ENCODE measurements around the gene CADPS2. TPM values are rescaled to one million over a fixed set of nuclear protein-coding genes. Genes with fewer than 3 reads are reported as not detected.

Gene CADPS2
- total and polyA plus RNA-seq, 10 of the 15 experiments (the other 5 are each of a cell fraction or from before 2014, with no cell fraction given): 0.05 to 7.5 (median 0.25) TPM

GRCh38 chr7:122298131-122298530 is 588.1 kb downstream of the CADPS2 start:
- Histone ChIP-seq H3K36me3 (ENCODE audit: control insufficient read depth in 2 of 2, insufficient read depth in 2 of 2, low read length in 1 of 2) (no peaks in the 10 kb centered on the region), H3K9me3 (replicated peaks; ENCODE audit: control insufficient read depth, insufficient read depth, low read length) (no peaks in the 10 kb centered on the region), H3K4me1 (ENCODE audit: control insufficient read depth, insufficient read depth, low read length) (no peaks in the 10 kb centered on the region), H4K20me1 (ENCODE audit: control insufficient read depth, insufficient read depth) (no peaks in the 10 kb centered on the region), H3K4me3 (no peak overlapping the region), H3K27ac (ENCODE audit: control insufficient read depth, insufficient read depth) (no peak overlapping the region), H2AFZ (ENCODE audit: control insufficient read depth, low read depth, low read length) (no peak overlapping the region), H3K79me2 (ENCODE audit: control insufficient read depth, insufficient read depth, low read length) (no peaks in the 10 kb centered on the region), H3K4me2 (ENCODE audit: control insufficient read depth, insufficient read depth) (no peak overlapping the region), H3K9ac (ENCODE audit: control insufficient read depth, insufficient read depth, low read length) (no peak overlapping the region), H3K27me3 (replicated peaks in 1 of 2; ENCODE audit: control insufficient read depth in 2 of 2, insufficient read depth in 2 of 2, low read length in 1 of 2) (peaks cover 5 to 9% of the 10 kb centered on the region in 2 experiments)
- ChIA-PET POLR2A (interaction anchor here (0.5 kb wide), 1 partner anchor 64 kb away, joined by 4 read pairs; no protein-coding TSS in a partner anchor), CTCF (interaction anchor here (0.8 to 1.2 kb wide), 3 partner anchors 117 to 232 kb away, joined by 3 to 6 read pairs (median 3); no protein-coding TSS in a partner anchor), RAD21 (ENCODE audit: unreplicated experiment) (no interaction called here), SMC1A (ENCODE audit: uncharacterized antibody, unreplicated experiment) (interaction anchor here (1.0 kb wide), 2 partner anchors 19 to 182 kb away, joined by 3 read pairs; no protein-coding TSS in a partner anchor)
- 13% methylated on average over 2 of the region's 2 CpGs for WGBS (ENCODE audit: insufficient coverage, insufficient replicate concordance, low lambda C conversion rate, missing lambda C conversion rate)
- ATAC-seq: no peak
- no TSS peak for BruUV-seq (replicated peaks)
- in situ Hi-C loops (cut with MboI): no loop called here
- no peak for FAIRE-seq
- DNase-seq (ENCODE audit: low read depth, low spot score): no peak
- intact Hi-C loops (cut with micrococcal nuclease; ENCODE audit: unreplicated experiment): no loop called here
- TF ChIP-seq ZBTB4 (CRISPR knock-in tag; IDR thresholded peaks at IDR 0.05) (no peak), ZNF687 (IDR thresholded peaks at IDR 0.05) (no peak), RAD21 (IDR thresholded peaks at IDR 0.05; ENCODE audit: insufficient read depth, low read depth, low read length) (no peak), SMAD1 (IDR thresholded peaks at IDR 0.05; ENCODE audit: low read depth, partially characterized antibody) (no peak), ATF3 (IDR thresholded peaks at IDR 0.05; ENCODE audit: borderline replicate concordance, extremely low read depth, low read depth, low read length) (no peak), FOXM1 (IDR thresholded peaks at IDR 0.05; ENCODE audit: low read depth, low read length) (no peak), CBX3 (IDR thresholded peaks at IDR 0.05; ENCODE audit: borderline replicate concordance, low read depth) (no peak), SIN3A (IDR thresholded peaks at IDR 0.05; ENCODE audit: low read depth, low read length) (no peak), GATAD2B (conservative IDR thresholded peaks at IDR 0.05; ENCODE audit: low read depth) (no peak), NFYB (IDR thresholded peaks at IDR 0.05; ENCODE audit: insufficient read depth, low read depth, low read length) (no peak), TCF12 (IDR thresholded peaks at IDR 0.05; ENCODE audit: low read depth, low read length) (no peak), NBN (IDR thresholded peaks at IDR 0.05) (no peak), ATF7 (IDR thresholded peaks at IDR 0.05; ENCODE audit: low read depth) (no peak), JUNB (IDR thresholded peaks at IDR 0.05) (no peak)
